Activated naive CD4-positive, alpha-beta T cell treated with anti-CD3 and anti-CD28 coated beads, Interleukin-2, amount 50 U/mL, for 24 hours (primary cell): ENCODE data around the gene SBF2.
"Not testable (repeated sequence)": the region's sequence is repeated elsewhere in the genome, so short reads cannot be mapped to it uniquely, and the experiment has no call there.

Experiments
- H3K27ac Mint-ChIP-seq: one replicate; pipeline ENCODE4 v1.8.0; 2021; ENCODE audit warnings: mild to moderate bottlenecking, mixed read lengths
- H3K27me3 Mint-ChIP-seq: one replicate; pipeline ENCODE4 v1.8.0; 2021; ENCODE audit warnings: mixed read lengths
- H3K36me3 Mint-ChIP-seq: one replicate; pipeline ENCODE4 v1.8.0; 2021; ENCODE audit warnings: mixed read lengths
- H3K4me1 Mint-ChIP-seq: one replicate; pipeline ENCODE4 v1.8.0; 2021; ENCODE audit warnings: mixed read lengths
- H3K4me3 Mint-ChIP-seq: one replicate; pipeline ENCODE4 v1.8.0; 2021; ENCODE audit warnings: mild to moderate bottlenecking, mixed read lengths
- H3K9me3 Mint-ChIP-seq: one replicate; pipeline ENCODE4 v1.8.0; 2021; ENCODE audit warnings: mixed read lengths

Gene SBF2

DNA sequence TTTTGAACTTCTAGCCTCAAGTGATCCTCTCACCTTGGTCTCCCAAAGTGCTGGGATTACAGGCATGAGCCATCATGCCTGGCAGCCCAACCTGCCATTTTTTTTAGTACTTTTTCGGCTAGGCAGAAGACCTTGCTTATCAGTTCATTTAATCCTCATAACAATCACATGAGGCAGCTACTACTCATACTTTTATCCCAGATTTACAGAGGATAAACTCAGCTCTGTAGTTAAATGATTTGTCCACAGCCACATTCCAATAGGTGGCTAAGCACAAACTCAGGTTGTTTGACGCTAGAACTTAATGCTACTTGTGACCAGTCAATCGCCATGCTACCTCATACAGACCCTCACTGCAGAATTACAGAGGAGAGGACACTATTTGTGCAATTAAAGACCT is 28.1 kb downstream of the SBF2 start:
- no peaks in the 10 kb centered on the region for H3K9me3 Mint-ChIP-seq
- no peak overlapping the region for H3K4me3 Mint-ChIP-seq

DNA sequence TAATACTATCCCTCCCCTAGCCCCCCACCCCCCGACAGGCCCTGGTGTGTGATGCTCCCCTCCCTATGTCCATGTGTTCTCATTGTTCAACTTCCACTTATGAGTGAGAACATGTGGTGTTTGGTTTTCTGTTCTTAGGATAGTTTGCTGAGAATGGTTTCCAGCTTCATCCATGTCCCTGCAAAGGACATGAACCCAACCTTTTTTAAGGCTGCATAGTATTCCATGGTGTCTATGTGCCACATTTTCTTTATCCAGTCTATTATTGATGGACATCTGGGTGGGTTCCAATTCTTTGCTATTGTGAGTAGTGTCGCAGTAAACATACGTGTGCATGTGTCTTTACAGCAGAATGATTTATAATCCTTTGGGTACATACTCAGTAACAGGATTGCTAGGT is 29.3 kb downstream of the SBF2 start:
- H3K4me3 Mint-ChIP-seq, H3K9me3 Mint-ChIP-seq, H3K36me3 Mint-ChIP-seq, H3K27ac Mint-ChIP-seq, H3K27me3 Mint-ChIP-seq, H3K4me1 Mint-ChIP-seq: not testable (repeated sequence)

More for the DNA sequence above, 28.1 kb downstream of the SBF2 start:
- H3K4me1 Mint-ChIP-seq: peaks cover 4% of the 10 kb centered on the region
- H3K27ac Mint-ChIP-seq: no peak overlapping the region
- H3K27me3 Mint-ChIP-seq: no peaks in the 10 kb centered on the region
- H3K36me3 Mint-ChIP-seq: no peaks in the 10 kb centered on the region

DNA sequence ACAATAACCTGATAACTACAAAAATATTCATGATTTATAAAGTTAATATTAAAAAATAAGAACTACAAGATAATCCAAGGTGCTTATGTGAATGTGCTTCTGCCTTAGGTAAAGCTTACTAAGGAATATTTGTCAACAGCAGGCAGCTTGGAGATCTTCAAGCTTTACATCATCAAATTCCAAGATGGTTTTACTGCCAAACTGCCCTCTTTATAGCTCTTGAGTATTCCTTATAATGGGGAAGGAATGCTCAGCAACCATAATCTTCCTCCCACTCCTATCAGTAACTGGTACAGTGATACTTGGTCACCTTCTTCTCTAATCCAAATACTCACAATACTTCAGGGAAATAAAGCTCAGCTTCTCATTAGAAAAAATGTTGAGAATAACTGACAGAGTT is 30.1 kb downstream of the SBF2 start:
- Mint-ChIP-seq H3K4me1 (peaks cover 4% of the 10 kb centered on the region), H3K4me3 (no peak overlapping the region), H3K27ac (no peak overlapping the region), H3K36me3 (no peaks in the 10 kb centered on the region), H3K27me3 (no peaks in the 10 kb centered on the region), H3K9me3 (no peaks in the 10 kb centered on the region)

DNA sequence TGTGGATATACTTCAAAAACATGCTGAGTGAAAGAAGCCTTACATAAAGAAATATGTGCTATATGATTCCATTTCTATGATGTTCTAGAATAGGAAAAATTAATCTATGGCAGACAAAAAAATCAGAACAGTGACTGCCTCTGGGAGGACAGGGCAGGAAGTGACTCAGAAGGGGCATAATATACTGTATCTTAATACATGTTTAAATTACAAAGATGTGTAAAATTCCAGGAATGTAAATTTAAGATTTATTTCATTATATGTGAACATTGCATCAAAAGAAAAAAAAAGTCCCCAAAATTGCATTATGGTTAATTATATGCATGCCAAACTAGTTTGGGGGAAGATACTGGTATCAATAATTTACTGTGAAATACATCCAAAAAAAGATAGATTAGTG is 32.2 kb downstream of the SBF2 start:
- no peaks in the 10 kb centered on the region for H3K27me3 Mint-ChIP-seq
- no peak overlapping the region for H3K27ac Mint-ChIP-seq
- H3K4me1 Mint-ChIP-seq: peaks cover 4% of the 10 kb centered on the region
- no peak overlapping the region for H3K4me3 Mint-ChIP-seq
- H3K36me3 Mint-ChIP-seq: no peaks in the 10 kb centered on the region
- no peaks in the 10 kb centered on the region for H3K9me3 Mint-ChIP-seq

DNA sequence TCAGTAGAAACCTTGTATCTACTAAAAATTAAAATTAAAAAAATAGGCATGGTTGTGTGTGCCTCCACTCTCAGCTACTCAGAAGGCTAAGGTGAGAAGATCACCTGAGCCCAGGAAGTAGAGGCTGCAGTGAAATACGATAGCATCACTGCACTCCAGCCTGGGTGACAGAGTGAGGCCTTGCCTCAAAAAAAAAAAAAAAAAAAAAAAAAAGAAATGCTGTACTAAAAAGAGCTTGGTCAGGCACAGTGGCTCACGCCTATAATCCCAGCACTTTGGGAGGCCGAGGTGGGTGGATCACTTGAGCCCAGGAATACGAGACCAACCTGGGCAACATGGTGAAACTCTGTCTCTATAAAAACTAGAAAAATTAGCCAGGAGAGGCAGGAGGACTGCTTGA is 36.5 kb downstream of the SBF2 start:
- Mint-ChIP-seq H3K4me3 (no peak overlapping the region), H3K4me1 (peaks cover 8% of the 10 kb centered on the region), H3K36me3 (no peaks in the 10 kb centered on the region), H3K9me3 (no peaks in the 10 kb centered on the region), H3K27ac (no peak overlapping the region), H3K27me3 (no peaks in the 10 kb centered on the region)

DNA sequence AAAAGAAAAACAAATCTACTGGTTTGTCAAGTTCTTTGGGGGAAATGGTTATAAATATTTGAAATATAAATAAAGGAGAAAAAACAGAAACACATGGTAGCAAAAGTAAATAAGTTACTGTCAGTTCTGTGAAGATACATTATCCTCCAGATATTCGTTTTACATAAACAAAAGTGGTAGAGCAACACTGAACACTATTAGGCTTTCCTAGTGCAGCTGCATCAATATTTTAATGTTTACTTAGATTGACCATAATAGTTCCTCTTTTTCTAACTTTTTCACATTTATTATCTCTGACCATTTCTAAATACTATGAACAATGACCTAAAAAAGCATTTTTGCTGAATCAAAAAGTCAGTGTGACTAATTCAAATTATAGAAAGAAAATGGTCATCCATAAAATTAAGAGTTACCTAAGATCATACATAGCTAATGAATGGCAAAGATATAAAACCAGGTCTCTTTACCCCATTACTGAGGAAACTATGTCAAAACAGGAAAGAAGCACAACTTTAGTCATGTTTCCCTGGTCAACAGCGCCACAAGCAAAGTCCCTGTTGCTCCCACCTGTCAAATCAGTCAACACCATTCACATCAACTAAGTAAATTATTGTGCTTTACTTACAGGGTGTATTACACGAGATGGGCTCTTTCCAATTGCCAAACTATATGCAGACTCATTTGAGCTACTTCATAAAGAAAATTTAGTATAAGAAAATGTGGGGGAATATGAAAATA is 38.5 kb downstream of the SBF2 start:
- Mint-ChIP-seq H3K4me1 (peaks cover 3% of the 10 kb centered on the region), H3K27me3 (no peaks in the 10 kb centered on the region), H3K36me3 (no peaks in the 10 kb centered on the region), H3K4me3 (no peak overlapping the region), H3K9me3 (no peaks in the 10 kb centered on the region), H3K27ac (no peak overlapping the region)

DNA sequence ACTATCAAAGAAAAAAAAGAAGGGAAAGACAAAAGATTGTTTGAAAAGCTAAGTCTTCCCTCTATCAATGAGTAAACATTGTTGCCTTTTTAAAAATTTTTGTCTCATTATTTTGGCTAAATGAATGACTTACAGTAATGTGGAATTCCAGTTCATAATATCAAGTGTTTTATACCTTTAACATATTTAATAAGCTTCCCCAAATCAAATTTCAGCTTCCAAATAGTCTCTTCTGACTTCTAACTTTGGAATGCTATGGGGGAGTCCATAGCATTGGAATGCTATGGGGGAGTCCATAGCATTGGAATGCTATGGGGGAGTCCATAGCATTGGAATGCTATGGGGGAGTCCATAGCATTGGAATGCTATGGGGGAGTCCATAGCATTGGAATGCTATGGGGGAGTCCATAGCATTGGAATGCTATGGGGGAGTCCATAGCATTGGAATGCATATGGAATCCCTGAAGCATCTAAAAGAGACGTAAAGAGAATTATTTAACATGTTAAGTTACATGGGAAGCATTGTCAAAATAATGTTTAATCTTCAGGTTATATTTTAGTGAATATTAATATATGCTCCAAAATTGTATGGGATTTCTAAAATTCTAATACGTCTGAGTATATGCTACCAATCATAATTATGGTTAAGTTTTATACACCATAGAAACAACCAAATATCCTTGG is 44.4 kb downstream of the SBF2 start:
- not testable (repeated sequence) for H3K27ac Mint-ChIP-seq

DNA sequence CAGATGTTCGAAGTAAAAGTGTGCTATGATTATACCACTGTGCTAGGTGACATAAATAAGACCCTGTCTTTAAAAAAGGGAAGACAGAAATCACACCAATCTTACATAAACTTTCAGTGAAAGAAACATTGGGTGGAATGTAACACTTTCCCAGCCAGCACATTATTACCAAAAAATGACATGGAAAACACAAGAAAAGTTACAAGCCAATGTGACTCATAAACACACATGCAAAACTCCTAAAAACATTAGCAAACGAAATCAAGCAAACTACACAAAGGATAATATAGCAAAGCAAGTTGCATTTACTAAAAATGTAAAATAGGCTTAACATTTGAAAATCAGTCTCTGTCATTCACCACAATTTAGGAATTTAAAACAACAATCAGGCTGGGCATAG is 47.0 kb downstream of the SBF2 start:
- no peak overlapping the region for H3K27ac Mint-ChIP-seq
- H3K36me3 Mint-ChIP-seq: peaks cover 2% of the 10 kb centered on the region
- no peaks in the 10 kb centered on the region for H3K4me1 Mint-ChIP-seq
- H3K9me3 Mint-ChIP-seq: no peaks in the 10 kb centered on the region
- H3K27me3 Mint-ChIP-seq: no peaks in the 10 kb centered on the region
- H3K4me3 Mint-ChIP-seq: no peak overlapping the region

More for the DNA sequence above, 44.4 kb downstream of the SBF2 start:
- H3K4me3 Mint-ChIP-seq, H3K36me3 Mint-ChIP-seq, H3K4me1 Mint-ChIP-seq, H3K27me3 Mint-ChIP-seq, H3K9me3 Mint-ChIP-seq: not testable (repeated sequence)

DNA sequence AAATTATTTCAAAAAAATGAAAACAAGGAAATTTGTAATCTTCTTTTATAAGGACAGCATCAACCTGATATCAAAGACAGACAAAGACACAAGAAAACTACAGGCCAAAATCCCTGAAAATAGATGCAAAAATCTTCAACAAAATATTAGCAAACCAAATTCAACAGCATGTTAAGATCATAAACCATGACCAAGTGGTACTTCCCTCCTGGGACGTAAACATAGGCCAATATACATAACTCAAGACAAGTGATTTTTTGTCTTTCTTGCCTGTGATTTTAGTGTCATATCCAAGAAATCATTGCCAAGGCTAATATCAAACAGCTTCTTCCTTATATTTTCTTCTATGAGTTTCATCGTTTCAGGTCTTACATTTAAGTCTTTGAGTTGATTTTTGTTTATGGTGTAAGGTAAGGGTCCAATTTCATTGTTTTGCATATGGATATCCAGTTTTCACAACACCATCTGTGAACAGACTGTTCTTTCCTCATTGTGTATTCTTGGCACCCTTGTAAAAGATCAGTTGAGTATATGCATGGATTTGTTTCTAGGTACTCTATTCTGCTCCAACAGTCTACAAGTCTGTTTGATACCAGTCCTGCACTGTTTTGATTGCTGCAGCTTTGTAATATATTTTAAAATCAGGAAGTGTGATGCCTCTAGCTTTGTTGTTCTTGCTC is 50.0 kb downstream of the SBF2 start:
- H3K9me3 Mint-ChIP-seq: no peaks in the 10 kb centered on the region
- no peaks in the 10 kb centered on the region for H3K4me1 Mint-ChIP-seq
- H3K4me3 Mint-ChIP-seq: no peak overlapping the region
- no peaks in the 10 kb centered on the region for H3K27me3 Mint-ChIP-seq
- peaks cover 2% of the 10 kb centered on the region for H3K36me3 Mint-ChIP-seq
- H3K27ac Mint-ChIP-seq: no peak overlapping the region

DNA sequence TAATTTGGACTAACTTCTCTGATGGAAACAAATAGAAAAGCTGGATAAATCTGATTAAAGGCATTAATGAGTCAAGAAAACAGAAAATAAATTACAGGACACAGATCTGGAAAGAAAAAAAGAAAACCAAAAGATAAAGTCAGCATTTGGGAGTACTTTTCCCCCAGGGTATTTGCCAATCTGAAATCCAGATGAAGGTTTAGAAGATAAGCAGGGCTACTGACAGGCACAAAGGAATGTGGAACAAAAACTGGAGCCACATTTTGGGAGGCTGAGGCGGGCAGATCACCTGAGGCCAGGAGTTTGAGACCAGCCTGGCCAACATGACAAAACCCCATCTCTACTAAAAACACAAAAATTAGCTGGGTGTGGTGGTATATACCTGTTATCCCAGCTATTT is 57.2 kb downstream of the SBF2 start:
- Mint-ChIP-seq H3K4me3 (no peak overlapping the region), H3K4me1 (no peaks in the 10 kb centered on the region), H3K27me3 (no peaks in the 10 kb centered on the region), H3K9me3 (no peaks in the 10 kb centered on the region), H3K36me3 (peaks cover 4% of the 10 kb centered on the region), H3K27ac (no peak overlapping the region)

DNA sequence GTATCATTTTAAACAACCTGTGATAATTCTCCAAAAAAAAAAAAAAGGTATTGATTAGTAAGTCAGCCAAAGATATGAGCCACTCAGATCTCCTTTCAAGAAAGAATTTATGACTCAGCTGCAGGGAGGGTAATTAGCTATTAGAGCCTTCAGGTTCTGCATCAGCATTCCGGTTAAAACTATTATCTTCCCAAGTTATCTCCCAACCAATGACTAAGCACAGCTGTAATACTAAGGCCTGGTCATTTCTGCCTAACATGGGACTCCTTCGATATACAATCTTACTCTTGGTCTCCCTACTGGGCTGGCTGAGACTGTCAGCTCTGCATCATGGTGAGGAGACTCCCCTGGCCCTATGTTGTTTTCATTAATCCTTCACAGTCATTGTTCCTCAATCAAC is 60.4 kb downstream of the SBF2 start:
- no peak overlapping the region for H3K4me3 Mint-ChIP-seq
- H3K4me1 Mint-ChIP-seq: no peaks in the 10 kb centered on the region
- H3K27ac Mint-ChIP-seq: no peak overlapping the region
- H3K9me3 Mint-ChIP-seq: no peaks in the 10 kb centered on the region
- H3K36me3 Mint-ChIP-seq: peaks cover 7% of the 10 kb centered on the region
- H3K27me3 Mint-ChIP-seq: no peaks in the 10 kb centered on the region

DNA sequence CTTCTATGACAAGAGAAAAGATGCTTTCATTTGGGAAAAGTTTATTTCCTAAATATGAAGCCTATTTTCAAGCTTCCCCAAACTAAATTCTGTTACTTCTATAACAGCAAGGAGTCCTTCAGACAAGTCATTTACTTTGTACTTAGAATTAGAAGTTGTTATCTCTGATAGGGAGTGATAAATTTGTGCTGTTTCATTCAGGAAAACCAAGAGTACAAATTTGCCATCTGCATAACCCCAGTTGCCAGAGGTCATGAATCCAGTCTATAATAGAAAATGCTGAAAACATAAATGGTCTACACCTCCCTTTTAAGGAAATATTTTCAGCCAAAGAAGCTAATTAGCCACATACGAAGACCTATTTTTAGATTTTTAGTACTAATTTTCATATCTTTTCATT is 61.3 kb downstream of the SBF2 start:
- Mint-ChIP-seq H3K27me3 (no peaks in the 10 kb centered on the region), H3K9me3 (no peaks in the 10 kb centered on the region), H3K4me3 (no peak overlapping the region), H3K36me3 (peaks cover 7% of the 10 kb centered on the region), H3K4me1 (no peaks in the 10 kb centered on the region), H3K27ac (no peak overlapping the region)

DNA sequence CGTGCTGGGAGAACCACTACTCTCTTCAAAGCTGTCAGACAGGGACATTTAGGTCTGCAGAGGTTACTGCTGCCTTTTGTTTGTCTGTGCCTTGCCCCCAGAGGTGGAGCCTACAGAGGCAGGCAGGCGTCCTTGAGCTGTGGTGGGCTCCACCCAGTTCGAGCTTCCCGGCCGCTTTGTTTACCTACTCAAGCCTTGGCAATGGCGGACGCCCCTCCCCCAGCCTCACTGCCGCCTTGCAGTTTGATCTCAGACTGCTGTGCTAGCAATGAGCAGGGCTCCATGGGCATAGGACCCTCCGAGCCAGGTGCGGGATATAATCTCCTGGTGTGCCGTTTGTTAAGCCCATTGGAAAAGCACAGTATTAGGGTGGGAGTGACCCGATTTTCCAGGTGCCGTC is 62.2 kb downstream of the SBF2 start:
- H3K27ac Mint-ChIP-seq, H3K4me3 Mint-ChIP-seq, H3K4me1 Mint-ChIP-seq, H3K36me3 Mint-ChIP-seq, H3K27me3 Mint-ChIP-seq, H3K9me3 Mint-ChIP-seq: not testable (repeated sequence)

DNA sequence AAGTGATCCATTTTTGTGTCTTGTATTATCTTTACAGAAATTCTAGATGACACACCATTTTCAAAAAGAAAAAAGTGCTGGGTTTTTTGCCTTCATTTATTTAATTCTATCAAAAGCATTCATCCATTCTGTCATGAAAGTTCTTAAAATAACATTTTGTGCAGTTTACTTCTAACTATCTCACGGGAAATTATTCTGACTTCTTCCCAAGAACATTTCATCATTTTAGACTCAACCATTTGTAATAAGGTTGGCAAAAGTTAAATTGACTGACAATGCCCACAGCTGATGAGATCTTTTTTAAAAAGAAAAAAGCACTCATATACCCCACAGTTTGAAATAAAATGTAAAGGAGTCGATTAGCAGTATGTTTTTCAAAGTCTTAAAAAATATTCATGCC is 68.5 kb downstream of the SBF2 start:
- H3K9me3 Mint-ChIP-seq: peaks cover 3% of the 10 kb centered on the region
- no peak overlapping the region for H3K27ac Mint-ChIP-seq
- H3K4me1 Mint-ChIP-seq: peaks cover 6% of the 10 kb centered on the region
- H3K27me3 Mint-ChIP-seq: no peaks in the 10 kb centered on the region
- no peak overlapping the region for H3K4me3 Mint-ChIP-seq
- H3K36me3 Mint-ChIP-seq: peaks cover 3% of the 10 kb centered on the region

DNA sequence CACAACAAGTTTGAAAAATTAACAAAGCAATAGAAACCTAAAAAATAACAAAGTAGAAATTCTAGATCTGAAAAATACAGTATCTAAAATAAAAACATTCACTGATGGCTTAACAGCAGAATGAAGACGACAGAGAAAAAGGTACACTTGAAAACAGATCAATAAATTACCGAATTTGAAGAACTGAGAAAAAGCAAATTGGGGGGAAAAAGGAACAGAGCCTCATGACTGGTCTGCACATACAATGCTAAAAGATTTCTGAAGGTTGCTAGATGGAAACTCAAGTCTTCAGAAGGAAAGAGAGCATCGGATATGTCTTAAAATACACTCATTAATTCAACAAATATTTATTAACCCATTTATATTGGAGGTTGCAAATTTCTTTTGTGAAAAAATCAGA is 71.6 kb downstream of the SBF2 start:
- Mint-ChIP-seq H3K9me3 (peaks cover 5% of the 10 kb centered on the region), H3K36me3 (peaks cover 9% of the 10 kb centered on the region), H3K27ac (no peak overlapping the region), H3K4me3 (no peak overlapping the region), H3K4me1 (peaks cover 6% of the 10 kb centered on the region), H3K27me3 (no peaks in the 10 kb centered on the region)

DNA sequence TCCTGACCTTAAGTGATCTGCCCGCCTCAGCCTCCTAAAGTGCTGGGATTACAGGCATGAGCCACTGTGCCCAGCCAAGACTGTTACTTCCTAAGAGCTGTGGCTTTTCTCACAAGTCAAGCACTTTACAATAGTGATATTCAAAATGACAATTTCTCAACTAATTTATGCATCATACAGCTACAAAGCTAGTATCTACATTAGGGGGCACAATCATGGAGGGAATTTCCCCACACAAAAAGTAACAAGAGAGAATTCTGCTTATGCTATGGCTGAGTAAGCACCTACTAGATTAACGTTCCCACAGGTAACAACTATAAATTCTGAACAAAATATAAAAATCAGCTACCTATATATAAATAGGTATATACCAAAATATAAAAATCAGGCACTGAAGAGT is 72.7 kb downstream of the SBF2 start:
- Mint-ChIP-seq H3K36me3 (peaks cover 9% of the 10 kb centered on the region), H3K4me1 (peaks cover 6% of the 10 kb centered on the region), H3K27me3 (no peaks in the 10 kb centered on the region), H3K27ac (no peak overlapping the region), H3K9me3 (peaks cover 5% of the 10 kb centered on the region), H3K4me3 (no peak overlapping the region)
